Naive thymus-derived CD8-positive, alpha-beta T cell (primary cell): Measurements from ENCODE around the gene SLC45A2. TPM values are rescaled to one million over a fixed set of nuclear protein-coding genes. Genes with fewer than 3 reads are reported as not detected.
"Not testable (repeated sequence)": the region's sequence is repeated elsewhere in the genome, so short reads cannot be mapped to it uniquely, and the experiment has no call there.

Experiments
- ATAC-seq, 2 donors: fragments of 150-1000 bp; cut with Tn5 transposase in 1 of 2; sonication (Bioruptor Pico), chemical (Tn5 transposase) in 1 of 2; 1 replicate in 1 of 2; 2 replicates in 1 of 2; pipeline ENCODE4 v1.10.0; 2021; ENCODE audit warnings: mild to moderate bottlenecking in 2 of 2, moderate library complexity in 2 of 2
- POLR2A ChIA-PET: fragments of 350-600 bp; sonication (Branson Sonifier 250); formaldehyde crosslinking; loops from one replicate; lab custom pipeline; 2021; ENCODE audit warnings: antibody characterized with exemption; lab: Charles Lee
- DNase-seq, 10 donors: peaks; one replicate each; pipeline versions ENCODE4 v3.0.0 to v3.0.0-alpha.2; 2020 to 2022
- H3K27ac Mint-ChIP-seq, 10 donors: one replicate each; pipeline ENCODE4 v1.8.0; 2020 to 2022; ENCODE audit warnings: mild to moderate bottlenecking in 10 of 10, mixed read lengths in 10 of 10, moderate library complexity in 4 of 10, inconsistent platforms in 1 of 10
- H3K27me3 Mint-ChIP-seq, 5 donors: one replicate each; pipeline ENCODE4 v1.8.0; 2021 to 2022; ENCODE audit warnings: mixed read lengths in 5 of 5
- H3K36me3 Mint-ChIP-seq, 3 donors: one replicate each; pipeline ENCODE4 v1.8.0; 2020 to 2022; ENCODE audit warnings: mixed read lengths in 3 of 3, mild to moderate bottlenecking in 2 of 3, inconsistent platforms in 1 of 3
- H3K4me1 Mint-ChIP-seq, 4 donors: one replicate each; pipeline ENCODE4 v1.8.0; 2021 to 2022; ENCODE audit warnings: mixed read lengths in 4 of 4
- H3K4me3 Mint-ChIP-seq, 10 donors: one replicate each; pipeline ENCODE4 v1.8.0; 2020 to 2022; ENCODE audit warnings: mild to moderate bottlenecking in 10 of 10, mixed read lengths in 10 of 10, moderate library complexity in 6 of 10, inconsistent platforms in 1 of 10
- H3K9me3 Mint-ChIP-seq, 9 donors: one replicate each; pipeline ENCODE4 v1.8.0; 2020 to 2022; ENCODE audit warnings: mixed read lengths in 9 of 9, mild to moderate bottlenecking in 3 of 9, inconsistent platforms in 1 of 9, moderate library complexity in 1 of 9
- polyA plus RNA-seq, 3 donors: library from polyadenylated mRNA; unstranded; fragments of 300-500 nt; fragmentation: Illumina TruSeq; gene quantifications; one replicate each; pipeline ENCODE4 v1.2.3, GENCODE V29; 2021
- total RNA-seq, 8 experiments: library from RNA in 2 of 8; stranded (reverse) in 2 of 8; gene quantifications; one replicate each; pipeline ENCODE4 v1.2.3 and lab custom pipeline; 2021 to 2026

SLC45A2 gene
- total and polyA plus RNA-seq, 5 experiments from 2014 or later, result 0.93 TPM; not detected in 4

DNA sequence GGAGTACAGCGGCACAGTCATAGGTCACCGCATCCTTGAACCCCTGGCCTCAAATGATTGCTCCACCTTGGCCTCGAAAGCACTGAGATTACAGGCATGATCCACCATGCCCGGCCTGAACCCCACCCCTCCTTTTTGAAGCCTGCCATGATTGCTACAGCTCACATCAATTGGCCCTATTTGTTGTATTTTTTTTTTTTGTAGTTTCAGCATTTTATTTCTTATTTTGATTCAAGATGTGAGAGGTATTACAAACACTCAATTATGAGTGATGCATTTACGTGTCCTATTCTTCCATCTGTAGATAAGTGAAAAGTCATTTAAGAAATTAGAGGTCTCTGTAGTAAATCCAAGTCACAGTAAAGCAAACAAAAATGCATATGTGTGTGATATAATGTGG is 32.3 kb downstream of the SLC45A2 start:
- H3K27ac Mint-ChIP-seq, POLR2A ChIA-PET, DNase-seq, H3K36me3 Mint-ChIP-seq, ATAC-seq, H3K27me3 Mint-ChIP-seq, H3K4me3 Mint-ChIP-seq, H3K4me1 Mint-ChIP-seq: not testable (repeated sequence)
- peaks cover 0 to 19% (median 9%) of the 10 kb centered on the region in 9 donors for H3K9me3 Mint-ChIP-seq

- POLR2A ChIA-PET, result interaction anchor here (0.7 kb wide), 1 partner anchor 225 kb away, joined by 3 read pairs; no protein-coding TSS in a partner anchor
- DNase-seq (no peak), ATAC-seq (no peak)
- Mint-ChIP-seq H3K9me3 (peaks cover 0 to 4% (median 0%) of the 10 kb centered on the region in 9 donors), H3K27ac (no peak overlapping the region), H3K4me1 (no peaks in the 10 kb centered on the region), H3K4me3 (no peak overlapping the region), H3K27me3 (peaks cover 14 to 57% (median 28%) of the 10 kb centered on the region in 5 donors), H3K36me3 (no peaks in the 10 kb centered on the region)
These were observed 39.9 kb downstream of the SLC45A2 start for GRCh38 chr5:33944543-33945132.

DNA sequence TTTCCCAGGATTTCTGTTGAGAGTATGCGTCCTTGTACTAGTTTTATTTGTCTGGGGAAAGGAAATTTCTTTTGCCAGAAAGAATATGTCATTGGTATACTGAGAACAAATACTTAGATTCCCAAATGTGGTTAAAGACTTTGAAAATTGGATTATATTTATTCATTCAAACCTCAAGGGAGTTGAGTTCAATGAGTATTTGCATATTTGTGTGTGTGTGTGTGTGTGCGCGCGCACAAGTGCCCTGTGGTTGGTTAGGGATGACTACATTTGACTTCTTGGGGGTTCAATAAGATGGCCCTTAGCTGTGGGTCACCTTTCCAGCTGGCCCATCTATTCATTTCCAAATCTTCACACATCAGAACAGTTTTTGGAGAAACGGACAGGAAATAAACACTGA is 43.4 kb downstream of the SLC45A2 start:
- Mint-ChIP-seq H3K4me3 (no peak overlapping the region), H3K4me1 (peaks cover 0 to 7% (median 0%) of the 10 kb centered on the region in 4 donors), H3K36me3 (no peaks in the 10 kb centered on the region), H3K9me3 (no peaks in the 10 kb centered on the region), H3K27ac (no peak overlapping the region), H3K27me3 (peaks cover 18 to 90% (median 54%) of the 10 kb centered on the region in 5 donors)
- DNase-seq, result no peak
- ATAC-seq, result no peak
- POLR2A ChIA-PET, result no interaction called here

GRCh38 chr5:33939556-33940262 is 44.8 kb downstream of the SLC45A2 start:
- Mint-ChIP-seq H3K27ac (no peak overlapping the region), H3K4me3 (no peak overlapping the region), H3K27me3 (peaks cover 18 to 89% (median 59%) of the 10 kb centered on the region in 5 donors), H3K4me1 (peaks cover 0 to 8% (median 0%) of the 10 kb centered on the region in 4 donors), H3K9me3 (no peaks in the 10 kb centered on the region), H3K36me3 (no peaks in the 10 kb centered on the region)
- POLR2A ChIA-PET, result no interaction called here
- DNase-seq, result no peak
- ATAC-seq, result no peak

GRCh38 chr5:33938881-33939280 is 45.6 kb downstream of the SLC45A2 start:
- POLR2A ChIA-PET, result no interaction called here
- DNase-seq (no peak), ATAC-seq (no peak)
- Mint-ChIP-seq H3K4me1 (peaks cover 0 to 8% (median 0%) of the 10 kb centered on the region in 4 donors), H3K27ac (no peak overlapping the region), H3K27me3 (peaks cover 20 to 85% (median 57%) of the 10 kb centered on the region in 5 donors), H3K9me3 (no peaks in the 10 kb centered on the region), H3K36me3 (no peaks in the 10 kb centered on the region), H3K4me3 (no peak overlapping the region)

- DNase-seq, result no peak
- Mint-ChIP-seq H3K4me3 (no peak overlapping the region), H3K9me3 (no peaks in the 10 kb centered on the region), H3K27ac (no peak overlapping the region), H3K4me1 (peaks cover 0 to 8% (median 0%) of the 10 kb centered on the region in 4 donors), H3K36me3 (no peaks in the 10 kb centered on the region), H3K27me3 (peaks cover 20 to 81% (median 54%) of the 10 kb centered on the region in 5 donors)
- ATAC-seq, result no peak
- POLR2A ChIA-PET, result no interaction called here
These were observed 46.0 kb downstream of the SLC45A2 start for GRCh38 chr5:33938507-33938796.

GRCh38 chr5:33937707-33938506 is 46.6 kb downstream of the SLC45A2 start:
- Mint-ChIP-seq H3K4me3 (no peak overlapping the region), H3K27me3 (peaks cover 20 to 75% (median 51%) of the 10 kb centered on the region in 5 donors), H3K36me3 (no peaks in the 10 kb centered on the region), H3K27ac (peak overlapping the region in 1 of 10 donors; percentile 26), H3K4me1 (peaks cover 0 to 8% (median 0%) of the 10 kb centered on the region in 4 donors), H3K9me3 (no peaks in the 10 kb centered on the region)
- DNase-seq, result no peak
- POLR2A ChIA-PET, result no interaction called here
- no peak for ATAC-seq

- POLR2A ChIA-PET, result no interaction called here
- DNase-seq (no peak), ATAC-seq (no peak)
- Mint-ChIP-seq H3K4me3 (no peak overlapping the region), H3K27ac (no peak overlapping the region), H3K27me3 (peaks cover 20 to 73% (median 49%) of the 10 kb centered on the region in 5 donors), H3K4me1 (peaks cover 0 to 8% (median 0%) of the 10 kb centered on the region in 4 donors), H3K36me3 (no peaks in the 10 kb centered on the region), H3K9me3 (no peaks in the 10 kb centered on the region)
These were observed 47.3 kb downstream of the SLC45A2 start for GRCh38 chr5:33937017-33937706.

- H3K27ac Mint-ChIP-seq, result peak within 1 kb of the TSS in 1 of 10 donors; percentile 34
- no peak for ATAC-seq
- peaks cover 0 to 8% (median 0%) of the 10 kb centered on the region in 4 donors for H3K4me1 Mint-ChIP-seq
- peak within 1 kb of the TSS in 2 of 10 donors; percentile 25 to 31 for H3K4me3 Mint-ChIP-seq
- no peak for DNase-seq
- no peaks in the 10 kb centered on the region for H3K9me3 Mint-ChIP-seq
- H3K27me3 Mint-ChIP-seq, result peaks cover 18 to 73% (median 49%) of the 10 kb centered on the region in 5 donors
- POLR2A ChIA-PET, result no interaction called here
- H3K36me3 Mint-ChIP-seq, result no peaks in the 10 kb centered on the region
These were observed 48.0 kb downstream of the SLC45A2 start, which contains the start of gene RXFP3 for GRCh38 chr5:33936381-33937016. Gene RXFP3 (plus strand): TSS chr5:33936386. CDS start chr5:33936741, 355 bp downstream.

- H3K27me3 Mint-ChIP-seq, result peaks cover 16 to 72% (median 53%) of the 10 kb centered on the region in 5 donors
- no peaks in the 10 kb centered on the region for H3K36me3 Mint-ChIP-seq
- H3K27ac Mint-ChIP-seq, result peak overlapping the region in 1 of 10 donors; percentile 34
- ATAC-seq (peak; percentile 42 to 53), DNase-seq (peak in 8 of 10 donors; percentile 8 to 66 (median 32))
- POLR2A ChIA-PET, result no interaction called here
- no peaks in the 10 kb centered on the region for H3K9me3 Mint-ChIP-seq
- peaks cover 0 to 8% (median 0%) of the 10 kb centered on the region in 4 donors for H3K4me1 Mint-ChIP-seq
- H3K4me3 Mint-ChIP-seq, result peak overlapping the region in 2 of 10 donors; percentile 15 to 25
These were observed 48.5 kb downstream of the SLC45A2 start for GRCh38 chr5:33936004-33936380.

DNA sequence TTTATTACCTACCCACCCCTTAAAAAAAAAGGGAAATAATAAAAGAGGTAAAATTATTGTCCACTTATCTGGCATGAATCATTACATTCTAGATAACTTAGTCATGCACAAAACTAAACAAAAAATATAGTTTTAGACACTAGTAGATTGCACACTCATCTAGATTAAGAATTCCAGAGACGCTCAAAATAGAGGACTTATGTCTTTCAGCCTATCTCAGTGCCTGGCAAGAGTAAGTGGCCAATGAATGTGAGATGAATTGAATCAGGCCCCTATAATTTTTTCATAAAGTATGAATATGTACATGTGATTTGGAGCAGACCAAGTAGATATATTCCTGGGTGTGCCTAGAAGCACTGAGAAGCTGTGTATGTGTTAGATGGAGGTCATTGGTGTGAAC is 50.3 kb downstream of the SLC45A2 start:
- POLR2A ChIA-PET, result no interaction called here
- no peak overlapping the region for H3K27ac Mint-ChIP-seq
- H3K27me3 Mint-ChIP-seq, result peaks cover 8 to 53% (median 40%) of the 10 kb centered on the region in 5 donors
- H3K4me3 Mint-ChIP-seq, result no peak overlapping the region
- no peaks in the 10 kb centered on the region for H3K36me3 Mint-ChIP-seq
- ATAC-seq (no peak), DNase-seq (no peak)
- no peaks in the 10 kb centered on the region for H3K9me3 Mint-ChIP-seq
- H3K4me1 Mint-ChIP-seq, result peaks cover 0 to 8% (median 0%) of the 10 kb centered on the region in 4 donors

- no peak overlapping the region for H3K4me3 Mint-ChIP-seq
- DNase-seq, result no peak
- no peaks in the 10 kb centered on the region for H3K9me3 Mint-ChIP-seq
- H3K27ac Mint-ChIP-seq, result no peak overlapping the region
- no peak for ATAC-seq
- H3K4me1 Mint-ChIP-seq, result peaks cover 0 to 8% (median 0%) of the 10 kb centered on the region in 4 donors
- H3K36me3 Mint-ChIP-seq, result no peaks in the 10 kb centered on the region
- POLR2A ChIA-PET, result no interaction called here
- peaks cover 8 to 49% (median 36%) of the 10 kb centered on the region in 5 donors for H3K27me3 Mint-ChIP-seq
These were observed 50.7 kb downstream of the SLC45A2 start for GRCh38 chr5:33933723-33934169.
